ENCODE results near the gene PRIM1. TPM values are rescaled to one million over a fixed set of nuclear protein-coding genes. Genes with fewer than 3 reads are reported as not detected.
A peak's percentile ranks its signal among the peaks of the same experiment; 100 is the strongest.
"Not testable (repeated sequence)": the region's sequence is repeated elsewhere in the genome, so short reads cannot be mapped to it uniquely, and the experiment has no call there.

Gene PRIM1
- total RNA-seq, 1 donor: 5.8 TPM

GRCh38 chr12:56709759-56710376 is 42.3 kb downstream of the PRIM1 start:
- no peak overlapping the region for H3K4me2 ChIP-seq (ENCODE audit: insufficient read depth, low read length)
- no peaks in the 10 kb centered on the region for H3K4me1 ChIP-seq (ENCODE audit: insufficient read depth, low read length)
- H2AFZ ChIP-seq (ENCODE audit: low read length): no peak overlapping the region
- H3K36me3 ChIP-seq (ENCODE audit: insufficient read depth, low read length): peaks cover 40% of the 10 kb centered on the region
- peaks cover 17% of the 10 kb centered on the region for H3K79me2 ChIP-seq (ENCODE audit: insufficient read depth, low read length)
- no peak for TF ChIP-seq CTCF (IDR thresholded peaks at IDR 0.05; ENCODE audit: extremely low read depth, low read depth, low read length)
- DNase-seq (ENCODE audit: insufficient read length, low spot score, missing footprints): no peak
- H3K9me3 ChIP-seq (ENCODE audit: low read depth, low read length): no peaks in the 10 kb centered on the region
- no peak overlapping the region for H3K27ac ChIP-seq (ENCODE audit: low read depth, low read length)
- peaks cover 8% of the 10 kb centered on the region for H4K20me1 ChIP-seq (ENCODE audit: insufficient read depth, low read length)
- H3K4me3 ChIP-seq (ENCODE audit: insufficient read depth, low read length): no peak overlapping the region
- no peaks in the 10 kb centered on the region for H3K27me3 ChIP-seq (ENCODE audit: insufficient read depth, low read length)

- H3K4me2 ChIP-seq (ENCODE audit: insufficient read depth, low read length); H3K9me3 ChIP-seq (ENCODE audit: low read depth, low read length); H3K27me3 ChIP-seq (ENCODE audit: insufficient read depth, low read length); H3K4me3 ChIP-seq (ENCODE audit: insufficient read depth, low read length); H2AFZ ChIP-seq (ENCODE audit: low read length); H3K4me1 ChIP-seq (ENCODE audit: insufficient read depth, low read length); DNase-seq (ENCODE audit: insufficient read length, low spot score, missing footprints); H3K27ac ChIP-seq (ENCODE audit: low read depth, low read length); H4K20me1 ChIP-seq (ENCODE audit: insufficient read depth, low read length); H3K79me2 ChIP-seq (ENCODE audit: insufficient read depth, low read length); H3K36me3 ChIP-seq (ENCODE audit: insufficient read depth, low read length): not testable (repeated sequence)
Observed at GRCh38 chr12:56704522-56704921, 47.6 kb downstream of the PRIM1 start.

- Histone ChIP-seq H4K20me1 (ENCODE audit: insufficient read depth, low read length) (no peaks in the 10 kb centered on the region), H3K27me3 (ENCODE audit: insufficient read depth, low read length) (no peaks in the 10 kb centered on the region)
Observed at GRCh38 chr12:56699020-56699661, 53.0 kb downstream of the PRIM1 start.

GRCh38 chr12:56695327-56696101 is 56.6 kb downstream of the PRIM1 start:
- no peaks in the 10 kb centered on the region for H3K79me2 ChIP-seq (ENCODE audit: insufficient read depth, low read length)
- no peaks in the 10 kb centered on the region for H3K27me3 ChIP-seq (ENCODE audit: insufficient read depth, low read length)
- DNase-seq (ENCODE audit: insufficient read length, low spot score, missing footprints): peak; percentile 67
- no peak overlapping the region for H3K4me3 ChIP-seq (ENCODE audit: insufficient read depth, low read length)
- H3K9me3 ChIP-seq (ENCODE audit: low read depth, low read length): no peaks in the 10 kb centered on the region
- no peak overlapping the region for H3K27ac ChIP-seq (ENCODE audit: low read depth, low read length)
- TF ChIP-seq CTCF (IDR thresholded peaks at IDR 0.05; ENCODE audit: extremely low read depth, low read depth, low read length): no peak
- no peaks in the 10 kb centered on the region for H3K4me1 ChIP-seq (ENCODE audit: insufficient read depth, low read length)
- H3K4me2 ChIP-seq (ENCODE audit: insufficient read depth, low read length): no peak overlapping the region
- no peaks in the 10 kb centered on the region for H3K36me3 ChIP-seq (ENCODE audit: insufficient read depth, low read length)
- H4K20me1 ChIP-seq (ENCODE audit: insufficient read depth, low read length): no peaks in the 10 kb centered on the region
- H2AFZ ChIP-seq (ENCODE audit: low read length): no peak overlapping the region

More at GRCh38 chr12:56699020-56699661, 53.0 kb downstream of the PRIM1 start:
- peak; percentile 22 for DNase-seq (ENCODE audit: insufficient read length, low spot score, missing footprints)
- peaks cover 5% of the 10 kb centered on the region for H3K4me1 ChIP-seq (ENCODE audit: insufficient read depth, low read length)
- H2AFZ ChIP-seq (ENCODE audit: low read length): no peak overlapping the region
- H3K79me2 ChIP-seq (ENCODE audit: insufficient read depth, low read length): no peaks in the 10 kb centered on the region
- no peaks in the 10 kb centered on the region for H3K36me3 ChIP-seq (ENCODE audit: insufficient read depth, low read length)
- no peak for TF ChIP-seq CTCF (IDR thresholded peaks at IDR 0.05; ENCODE audit: extremely low read depth, low read depth, low read length)
- no peaks in the 10 kb centered on the region for H3K9me3 ChIP-seq (ENCODE audit: low read depth, low read length)
- H3K4me2 ChIP-seq (ENCODE audit: insufficient read depth, low read length): no peak overlapping the region
- no peak overlapping the region for H3K27ac ChIP-seq (ENCODE audit: low read depth, low read length)
- no peak overlapping the region for H3K4me3 ChIP-seq (ENCODE audit: insufficient read depth, low read length)
